Fibroblast of lung (primary cell): Measurements from ENCODE around the gene STAC.
"Not testable (repeated sequence)": the region's sequence is repeated elsewhere in the genome, so short reads cannot be mapped to it uniquely, and the experiment has no call there.

Experiments used
- CTCF ChIP-seq, 2 donors: IDR thresholded peaks in 1 of 2; conservative IDR thresholded peaks in 1 of 2; 1 replicate in 1 of 2; 2 replicates in 1 of 2; pipeline ENCODE4 v1.5.1; 2011 to 2012; ENCODE audit warnings: low read length in 2 of 2, control low read depth in 1 of 2, inconsistent platforms in 1 of 2, low read depth in 1 of 2, mild to moderate bottlenecking in 1 of 2
- EZH2 ChIP-seq: IDR thresholded peaks from 2 replicates; pipeline ENCODE4 v1.5.1; 2012; ENCODE audit warnings: low read length, control low read depth, mild to moderate bottlenecking; ENCODE audit errors: missing control alignments

DNA sequence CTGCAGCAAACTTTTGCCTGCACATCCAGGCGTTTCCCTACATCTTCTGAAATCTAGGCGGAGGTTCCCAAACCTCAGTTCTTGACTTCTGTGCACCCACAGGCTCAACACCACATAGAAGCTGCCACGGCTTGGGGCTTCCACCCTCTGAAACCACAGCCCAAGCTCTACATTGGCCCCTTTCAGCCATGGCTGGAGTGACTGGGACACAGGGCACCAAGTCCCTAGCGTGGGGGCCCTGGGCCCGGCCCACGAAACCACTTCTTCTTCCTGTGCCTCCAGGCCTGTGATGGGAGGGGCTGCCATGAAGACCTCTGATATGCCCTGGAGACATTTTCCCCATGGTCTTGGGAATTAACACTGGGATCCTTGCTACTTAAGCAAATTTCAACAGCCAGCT is 91.7 kb downstream of the STAC start:
- not testable (repeated sequence) for TF ChIP-seq CTCF (conservative IDR thresholded peaks at IDR 0.05 in 1 of 2, IDR thresholded peaks at IDR 0.05 in 1 of 2; ENCODE audit: low read depth in 1 of 2, low read length in 2 of 2); EZH2
